MG63 (cell line): ENCODE data around the gene TMEM222. TPM values are rescaled to one million over a fixed set of nuclear protein-coding genes. Genes with fewer than 3 reads are reported as not detected.

Experiments used
- DNase-seq: peaks from one replicate; pipeline ENCODE4 v3.0.0-alpha.2; 2020
- H3K27me3 ChIP-seq: fragments of 250-450 bp; sonication (Bioruptor Pico); 2 replicates; pipeline ENCODE4 v1.5.1; 2020; ENCODE audit warnings: mild to moderate bottlenecking, moderate library complexity
- H3K36me3 ChIP-seq: fragments of 250-450 bp; sonication (Bioruptor Pico); 2 replicates; pipeline ENCODE4 v1.5.1; 2020; ENCODE audit warnings: mild to moderate bottlenecking, moderate library complexity
- H3K4me3 ChIP-seq: fragments of 250-450 bp; sonication (Bioruptor Pico); 2 replicates; pipeline ENCODE4 v1.5.1; 2020; ENCODE audit warnings: mild to moderate bottlenecking, moderate library complexity
- H3K9me3 ChIP-seq: fragments of 250-450 bp; sonication (Bioruptor Pico); 2 replicates; pipeline ENCODE4 v1.5.1; 2020; ENCODE audit warnings: mild to moderate bottlenecking, moderate library complexity
- total RNA-seq: library from RNA; depleted of rRNA; stranded (reverse); fragments of >200 nt; shearing (Covaris generic); gene quantifications from 2 replicates; pipeline ENCODE4 v1.2.3, GENCODE V29; 2014; ENCODE audit warnings: low replicate concordance

Gene TMEM222
- total RNA-seq, 1 experiment from 2014 or later = 54.2 TPM

DNA sequence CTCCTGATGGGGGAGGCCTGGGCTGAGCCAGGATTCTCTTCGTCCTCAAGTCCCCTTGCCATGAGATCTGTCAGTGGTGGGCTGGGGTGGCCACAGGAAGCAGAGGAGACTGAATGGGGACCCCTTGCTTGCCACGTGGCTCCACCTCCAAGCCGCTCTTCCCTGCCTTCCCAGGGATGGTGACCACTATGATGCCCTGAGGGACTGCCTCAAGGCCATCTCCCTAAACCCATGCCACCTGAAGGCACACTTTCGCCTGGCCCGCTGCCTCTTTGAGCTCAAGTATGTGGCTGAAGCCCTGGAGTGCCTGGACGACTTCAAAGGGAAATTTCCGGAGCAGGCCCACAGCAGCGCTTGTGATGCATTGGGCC, 20.9 kb upstream of the TMEM222 start:
- H3K36me3 ChIP-seq = peaks cover 7% of the 10 kb centered on the region
- no peaks in the 10 kb centered on the region for H3K27me3 ChIP-seq
- no peak overlapping the region for H3K4me3 ChIP-seq
- H3K9me3 ChIP-seq = no peaks in the 10 kb centered on the region
- no peak for DNase-seq

DNA sequence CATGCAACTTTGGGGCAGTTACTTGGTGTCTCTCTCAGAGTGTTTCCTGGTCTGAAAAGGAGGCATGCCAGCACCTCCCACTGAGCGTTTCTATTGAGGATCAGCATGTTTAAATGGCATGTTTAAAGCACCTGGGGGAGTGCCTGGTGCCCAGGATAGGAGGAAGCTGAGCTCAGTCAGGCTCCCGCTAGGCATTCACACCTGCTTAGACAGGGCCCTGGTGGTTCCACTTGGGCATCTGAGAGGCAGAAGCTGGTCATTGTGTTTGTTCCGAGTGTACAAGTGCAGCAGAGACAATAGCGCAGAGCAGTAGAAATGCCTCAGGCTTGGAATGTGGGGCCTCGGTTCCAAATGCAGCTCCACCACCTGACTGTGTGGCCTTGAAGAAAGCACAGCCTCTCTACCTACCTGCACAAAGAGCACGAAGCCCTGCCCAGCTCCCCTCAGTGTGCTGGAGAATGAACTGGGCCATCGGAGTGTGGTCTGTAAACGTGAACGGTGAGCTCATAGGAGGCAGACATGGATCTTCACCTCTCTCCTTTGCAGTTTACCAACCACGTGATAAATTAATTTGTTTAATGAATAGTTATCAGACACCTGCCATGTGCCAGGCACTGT, 20.3 kb upstream of the TMEM222 start:
- Histone ChIP-seq H3K4me3 (no peak overlapping the region), H3K36me3 (peaks cover 7% of the 10 kb centered on the region), H3K27me3 (no peaks in the 10 kb centered on the region), H3K9me3 (no peaks in the 10 kb centered on the region)
- no peak for DNase-seq

DNA sequence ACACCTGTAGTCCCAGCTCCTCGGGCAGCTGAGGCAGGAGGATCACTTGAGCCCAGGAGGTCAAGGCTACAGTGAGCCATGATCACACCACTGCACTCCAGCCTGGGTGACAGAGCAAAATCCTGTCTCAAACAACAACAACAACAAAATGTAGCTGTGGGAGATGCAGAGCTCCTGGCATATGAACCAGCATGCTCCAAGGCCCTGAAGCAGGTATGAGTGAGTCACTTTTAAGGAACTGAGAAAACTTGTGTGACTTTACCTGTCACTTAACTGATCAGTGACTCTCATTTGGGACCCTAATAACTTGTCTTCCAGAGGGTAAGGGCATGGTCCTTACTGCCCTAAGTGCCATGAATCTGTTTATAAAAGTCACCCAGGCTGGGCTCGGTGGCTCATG, 19.4 kb upstream of the TMEM222 start:
- DNase-seq = no peak
- Histone ChIP-seq H3K4me3 (no peak overlapping the region), H3K9me3 (no peaks in the 10 kb centered on the region), H3K36me3 (peaks cover 3% of the 10 kb centered on the region), H3K27me3 (no peaks in the 10 kb centered on the region)

DNA sequence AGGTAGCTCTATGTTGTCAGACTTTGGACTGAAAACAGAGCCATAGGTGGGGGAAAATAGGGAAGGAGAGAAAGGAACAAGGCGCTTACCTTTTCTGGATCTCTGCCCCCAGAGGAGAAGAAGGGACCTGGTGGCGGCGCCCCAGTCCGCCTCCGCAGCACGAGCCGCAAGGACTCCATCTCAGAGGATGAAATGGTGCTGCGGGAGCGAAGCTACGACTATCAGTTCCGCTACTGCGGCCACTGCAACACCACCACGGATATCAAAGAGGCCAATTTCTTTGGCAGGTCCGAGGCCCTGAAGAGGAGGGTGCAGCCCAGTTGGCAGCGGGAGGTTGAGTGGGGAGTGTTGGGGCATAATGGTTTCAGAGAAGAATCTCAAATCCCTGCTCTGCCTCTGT, 18.5 kb upstream of the TMEM222 start:
- Histone ChIP-seq H3K9me3 (no peaks in the 10 kb centered on the region), H3K36me3 (no peaks in the 10 kb centered on the region; the same call in none of the 2 replicates), H3K27me3 (no peaks in the 10 kb centered on the region), H3K4me3 (no peak overlapping the region)
- DNase-seq = no peak

DNA sequence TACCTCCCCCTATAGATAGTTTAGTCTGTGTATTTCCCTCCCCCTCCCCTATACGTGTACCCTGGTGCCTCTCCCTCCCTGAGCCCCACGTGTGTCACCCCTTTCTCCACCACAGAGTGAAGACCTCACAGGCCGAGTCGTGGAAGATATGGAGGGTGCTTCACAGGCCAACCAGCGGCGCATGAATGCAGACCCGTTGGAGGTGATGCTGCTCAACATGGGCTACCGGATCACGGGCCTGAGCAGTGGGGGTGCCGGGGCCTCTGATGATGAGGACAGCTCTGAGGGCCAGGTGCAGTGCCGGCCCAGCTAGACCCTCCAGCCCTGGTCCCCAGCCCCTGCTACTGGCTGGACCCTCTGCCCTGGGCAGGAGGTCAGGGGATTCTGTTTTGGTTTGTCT, 15.9 kb upstream of the TMEM222 start:
- DNase-seq = no peak
- no peaks in the 10 kb centered on the region; the same call in 1 of the 2 replicates for H3K36me3 ChIP-seq
- no peaks in the 10 kb centered on the region for H3K27me3 ChIP-seq
- H3K9me3 ChIP-seq = no peaks in the 10 kb centered on the region
- no peak overlapping the region for H3K4me3 ChIP-seq

DNA sequence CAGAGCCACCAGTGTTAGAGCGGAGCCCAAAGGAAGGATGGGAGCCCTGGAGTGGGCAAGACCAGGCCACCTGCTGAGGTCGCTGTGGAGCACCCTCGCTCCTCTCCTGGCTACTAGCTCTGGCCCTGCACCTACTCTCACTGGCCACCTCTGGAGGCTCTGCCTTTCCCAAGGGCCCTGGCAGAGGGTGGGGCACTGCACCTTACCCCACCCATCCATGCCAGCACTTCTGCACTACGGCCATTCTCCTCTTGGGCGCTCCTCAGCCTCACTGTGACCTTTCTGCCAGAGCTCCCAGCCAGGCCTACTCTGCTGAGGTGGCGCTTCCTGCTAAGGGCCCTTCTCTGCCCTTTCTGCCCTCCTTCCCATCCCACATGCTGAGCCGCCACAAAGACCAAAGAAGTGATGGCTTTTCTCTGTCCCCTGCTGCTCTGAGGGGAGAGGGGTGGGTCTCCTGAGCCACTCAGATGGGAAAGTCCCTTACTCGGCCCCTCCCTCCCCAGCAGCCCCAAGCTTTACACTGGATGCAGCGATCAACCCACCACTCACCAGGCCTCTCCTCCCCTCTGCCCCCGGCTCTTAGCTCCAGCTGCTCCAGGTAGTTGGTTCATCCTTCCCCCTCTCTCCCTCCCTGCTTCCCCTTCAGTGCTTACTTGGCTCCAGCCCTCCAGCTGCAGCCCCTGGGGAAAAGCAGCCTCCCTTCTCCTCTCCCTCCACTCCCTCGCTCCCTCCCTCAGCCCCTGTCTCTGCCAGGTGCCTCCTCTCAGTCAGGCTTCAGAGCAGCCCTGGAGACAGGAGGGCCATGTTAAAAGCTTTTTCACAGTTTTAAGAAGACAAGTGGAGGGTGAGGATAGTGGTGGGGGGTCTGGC, 14.8 kb upstream of the TMEM222 start:
- Histone ChIP-seq H3K36me3 (no peaks in the 10 kb centered on the region), H3K9me3 (no peaks in the 10 kb centered on the region), H3K4me3 (no peak overlapping the region), H3K27me3 (no peaks in the 10 kb centered on the region)
- no peak for DNase-seq

DNA sequence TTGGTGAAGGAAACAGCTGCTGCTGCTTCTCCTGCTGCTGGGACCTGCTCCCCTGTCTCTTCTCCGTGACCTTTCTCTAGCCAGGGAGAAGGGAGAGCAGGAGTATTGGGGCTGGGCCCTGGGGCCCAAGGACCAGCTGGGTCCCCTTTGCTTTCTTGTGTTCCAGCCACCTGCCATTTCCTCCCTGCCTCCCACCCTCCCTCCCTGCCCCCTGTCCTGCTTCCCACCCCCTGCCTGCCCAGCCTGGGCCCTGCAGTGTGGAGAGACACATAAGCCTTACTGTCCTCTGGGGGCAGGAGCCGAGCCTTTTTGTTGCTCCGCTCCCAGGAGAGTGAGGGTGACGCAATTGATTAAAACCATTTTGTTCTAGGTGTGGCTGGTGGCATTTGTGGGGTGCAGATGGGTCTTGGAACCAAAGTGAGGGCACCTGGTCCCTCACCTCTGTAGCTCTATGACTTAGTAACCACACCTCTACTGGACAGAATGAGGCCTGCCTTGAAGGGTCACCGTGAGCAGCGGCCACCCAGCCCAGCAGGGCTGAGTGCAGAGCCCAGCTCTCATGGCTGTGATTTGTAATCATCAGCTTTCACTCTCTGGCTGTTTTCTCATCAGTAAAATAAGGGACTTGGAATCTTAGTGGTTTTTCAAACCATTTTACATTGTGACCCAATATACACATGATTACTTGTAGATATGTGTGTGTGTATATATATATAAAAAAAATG, 13.9 kb upstream of the TMEM222 start:
- no peak for DNase-seq
- H3K27me3 ChIP-seq = no peaks in the 10 kb centered on the region

DNA sequence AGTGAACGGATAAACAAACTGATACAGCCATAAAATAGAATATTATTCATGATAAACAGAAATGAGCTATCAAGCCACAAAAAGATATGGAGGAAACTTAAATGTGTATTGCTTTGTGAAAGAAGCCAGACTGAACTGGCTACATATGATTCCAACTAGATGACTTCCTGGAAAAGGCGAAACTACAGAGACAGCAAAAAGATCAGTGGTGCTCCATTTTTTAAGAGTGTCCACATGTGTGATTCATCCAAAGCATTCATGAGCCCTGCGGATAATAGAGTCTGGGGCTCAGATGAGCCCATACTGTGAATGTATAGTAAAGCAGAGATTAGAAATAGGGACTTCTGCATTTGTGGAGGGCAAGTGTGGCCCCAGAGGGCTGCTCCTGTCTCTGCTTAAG, 7.8 kb upstream of the TMEM222 start:
- H3K9me3 ChIP-seq = no peaks in the 10 kb centered on the region
- H3K27me3 ChIP-seq = no peaks in the 10 kb centered on the region
- H3K36me3 ChIP-seq = no peaks in the 10 kb centered on the region
- H3K4me3 ChIP-seq = no peak overlapping the region
- no peak for DNase-seq

More for the DNA sequence above, 13.9 kb upstream of the TMEM222 start:
- H3K36me3 ChIP-seq = no peaks in the 10 kb centered on the region
- H3K9me3 ChIP-seq = no peaks in the 10 kb centered on the region
- H3K4me3 ChIP-seq = no peak overlapping the region

DNA sequence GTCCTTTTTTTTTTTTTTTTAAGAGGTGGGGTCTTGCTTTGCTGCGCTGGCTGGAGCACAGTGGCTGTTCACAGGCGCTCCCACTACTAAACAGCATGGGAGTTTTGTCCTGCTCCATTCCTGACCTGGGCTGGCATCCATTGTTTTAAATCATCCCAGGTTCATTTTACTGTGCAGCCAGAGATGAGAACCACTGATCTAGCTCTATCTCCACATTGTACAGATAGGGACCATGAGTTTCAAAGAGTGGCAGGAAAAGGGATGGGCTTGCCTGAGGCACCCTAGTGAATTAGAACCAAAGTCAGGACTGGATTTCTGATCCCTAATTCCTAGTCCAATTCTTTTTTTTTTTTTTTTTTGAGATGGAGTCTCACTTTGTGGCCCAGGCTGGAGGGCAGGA, 7.2 kb upstream of the TMEM222 start:
- no peak for DNase-seq
- Histone ChIP-seq H3K9me3 (no peaks in the 10 kb centered on the region), H3K4me3 (no peak overlapping the region), H3K36me3 (no peaks in the 10 kb centered on the region), H3K27me3 (no peaks in the 10 kb centered on the region)

DNA sequence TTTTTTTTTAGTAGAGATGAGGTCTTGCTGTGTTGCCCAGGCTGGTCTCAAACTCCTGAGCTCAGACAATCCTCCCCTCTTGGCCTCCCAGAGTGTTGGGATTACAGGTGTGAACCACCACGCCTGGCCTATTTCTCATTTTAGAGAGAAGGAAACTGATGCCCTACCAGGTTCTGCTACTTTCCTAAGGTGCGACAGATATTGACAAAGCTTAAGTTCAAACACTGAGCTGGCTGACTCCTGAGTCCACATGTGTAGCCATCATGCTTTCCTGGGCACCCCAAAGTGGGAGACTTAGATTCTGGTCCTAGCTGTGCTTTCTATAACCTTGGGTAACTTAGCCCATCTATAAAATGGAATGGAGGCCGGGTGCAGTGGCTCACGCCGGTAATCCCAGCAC, 5.1 kb upstream of the TMEM222 start:
- H3K4me3 ChIP-seq = no peak overlapping the region
- H3K36me3 ChIP-seq = no peaks in the 10 kb centered on the region
- no peaks in the 10 kb centered on the region for H3K9me3 ChIP-seq
- DNase-seq = no peak
- H3K27me3 ChIP-seq = no peaks in the 10 kb centered on the region

DNA sequence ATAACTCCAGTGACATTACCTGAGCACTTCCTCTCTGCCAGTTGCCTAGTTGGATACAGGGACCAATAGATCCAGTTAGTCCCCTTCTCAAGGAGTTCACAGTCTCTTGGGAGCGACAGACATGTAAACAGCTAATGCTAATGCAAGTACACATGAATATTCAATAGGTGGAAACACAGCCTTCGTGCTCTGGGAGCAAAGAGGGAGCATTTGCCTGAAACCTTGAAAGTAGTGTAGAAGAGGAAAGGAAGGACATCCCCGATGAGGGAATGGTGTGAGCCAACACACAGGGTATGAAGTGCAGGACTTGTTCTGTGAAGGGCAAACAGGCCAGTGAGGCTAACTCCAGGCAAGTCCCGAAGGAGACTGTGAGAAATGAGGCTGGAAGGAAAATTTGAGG, 3.8 kb upstream of the TMEM222 start:
- Histone ChIP-seq H3K9me3 (no peaks in the 10 kb centered on the region), H3K4me3 (no peak overlapping the region), H3K36me3 (peaks cover 7% of the 10 kb centered on the region), H3K27me3 (no peaks in the 10 kb centered on the region)
- no peak for DNase-seq

DNA sequence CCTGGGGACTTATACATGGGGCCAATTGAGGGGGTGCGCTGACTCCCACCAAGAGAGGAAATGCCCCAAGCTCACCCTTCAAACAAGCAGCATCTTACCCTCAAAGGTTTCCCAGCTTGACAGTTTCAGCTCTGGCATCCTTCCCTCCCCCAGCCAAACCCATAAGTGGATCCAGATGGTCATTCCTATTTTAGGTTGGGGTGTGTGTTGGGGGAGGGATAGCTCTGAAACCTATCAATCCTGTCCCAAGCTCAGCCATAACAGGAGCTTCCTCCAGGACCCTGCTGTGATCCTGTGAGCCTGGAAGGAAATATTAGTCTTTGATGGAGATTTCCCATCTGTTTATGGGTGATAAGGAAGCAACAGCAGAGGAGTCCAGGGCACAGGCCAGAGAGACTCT, 3.4 kb upstream of the TMEM222 start:
- DNase-seq = no peak
- H3K27me3 ChIP-seq = no peaks in the 10 kb centered on the region

DNA sequence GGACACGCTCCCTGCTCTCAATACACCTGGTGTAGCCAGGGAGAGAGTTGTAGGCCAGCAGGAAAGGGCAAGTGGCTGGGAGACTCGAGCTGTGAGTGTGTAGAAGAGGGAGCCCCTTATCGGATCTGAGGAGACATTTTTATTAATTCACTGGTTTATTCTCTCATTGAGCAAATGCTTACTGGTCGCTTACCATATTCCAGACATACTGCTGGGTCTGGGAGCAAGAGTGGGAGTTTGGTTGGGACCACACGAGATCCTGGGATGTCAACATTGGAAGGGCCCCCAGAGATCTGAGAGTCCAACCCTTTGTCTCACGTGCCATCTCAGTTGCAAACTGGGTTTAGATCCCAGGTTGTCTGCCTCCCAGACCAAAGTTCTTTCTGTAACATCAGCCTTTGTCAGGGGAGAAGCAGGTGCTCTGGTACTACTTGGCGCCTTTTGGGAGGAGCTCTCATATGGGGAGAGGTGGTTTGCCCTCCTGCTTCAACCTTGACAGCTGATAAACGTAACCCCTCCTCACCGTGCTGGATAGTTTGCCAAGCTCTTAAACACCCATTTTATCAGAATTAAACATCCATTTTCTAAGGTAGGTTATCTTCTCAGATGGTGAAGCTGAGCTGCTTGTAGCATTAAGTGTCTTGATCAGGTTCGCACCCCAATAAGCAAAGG, 742 bp downstream of the TMEM222 start:
- no peak for DNase-seq
- H3K9me3 ChIP-seq = no peaks in the 10 kb centered on the region
- no peaks in the 10 kb centered on the region for H3K27me3 ChIP-seq
- H3K36me3 ChIP-seq = peaks cover 42% of the 10 kb centered on the region
- H3K4me3 ChIP-seq = peak overlapping the region; percentile 99

More for the DNA sequence above, 3.4 kb upstream of the TMEM222 start:
- Histone ChIP-seq H3K4me3 (no peak overlapping the region), H3K9me3 (no peaks in the 10 kb centered on the region), H3K36me3 (peaks cover 7% of the 10 kb centered on the region)

DNA sequence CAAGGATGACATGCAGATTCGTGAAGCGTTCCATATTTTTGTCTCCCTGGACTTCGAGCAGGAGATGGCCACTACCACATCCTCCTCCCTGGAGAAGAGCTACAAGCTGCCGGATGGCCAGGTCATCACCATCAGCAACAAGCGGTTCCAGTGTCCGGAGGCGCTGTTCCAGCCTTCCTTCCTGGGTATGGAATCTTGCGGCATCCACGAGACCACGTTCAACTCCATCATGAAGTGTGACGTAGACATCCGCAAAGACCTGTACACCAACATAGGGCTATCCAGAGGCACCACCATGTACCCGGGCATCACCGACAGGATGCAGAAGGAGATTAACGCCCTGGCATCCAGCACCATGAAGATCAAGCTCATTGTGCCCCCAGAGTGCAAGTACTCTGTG, 3.3 kb downstream of the TMEM222 start:
- H3K27me3 ChIP-seq = no peaks in the 10 kb centered on the region
- peaks cover 61% of the 10 kb centered on the region for H3K36me3 ChIP-seq
- H3K4me3 ChIP-seq = no peak overlapping the region
- no peak for DNase-seq
- H3K9me3 ChIP-seq = no peaks in the 10 kb centered on the region

DNA sequence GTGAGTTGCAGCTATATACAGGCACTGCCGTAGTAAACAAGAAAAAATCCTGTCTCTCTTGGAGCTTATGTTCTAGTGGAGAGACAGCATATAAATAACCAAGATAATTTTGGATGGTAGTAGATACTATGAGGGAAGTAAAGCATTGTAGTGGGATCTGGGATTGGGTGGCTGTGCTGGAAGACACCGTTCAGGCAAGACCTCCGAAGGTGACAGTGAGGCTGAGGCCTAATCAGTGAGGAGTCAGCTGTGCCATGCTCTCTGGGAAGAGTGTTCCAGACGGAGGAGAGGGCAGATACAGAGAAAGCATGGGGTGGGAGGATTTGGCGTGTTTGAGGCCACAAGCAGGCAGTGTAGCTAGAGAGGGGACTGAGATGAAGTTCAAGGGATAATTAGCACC, 6.0 kb downstream of the TMEM222 start:
- no peak overlapping the region for H3K4me3 ChIP-seq

DNA sequence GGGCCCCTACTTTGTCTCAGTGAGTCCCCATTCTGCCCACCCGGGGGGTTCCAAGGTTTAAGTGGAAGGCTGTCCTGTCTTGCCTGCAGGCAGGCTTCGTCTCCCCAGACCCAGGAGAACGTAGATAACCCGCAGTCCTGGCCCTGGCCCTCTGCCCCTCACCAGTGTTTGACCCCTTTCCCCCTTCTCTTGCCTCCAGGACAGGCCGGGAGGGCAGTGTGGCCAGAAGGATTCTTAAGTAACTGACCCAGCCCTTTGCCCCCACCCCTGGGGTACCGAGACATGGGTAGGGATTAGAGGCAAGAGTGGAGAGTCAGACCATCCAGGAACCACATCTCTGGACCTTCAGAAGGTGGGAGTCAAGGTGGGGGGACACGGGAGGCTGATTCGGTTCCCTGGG, 8.8 kb downstream of the TMEM222 start:
- Histone ChIP-seq H3K27me3 (no peaks in the 10 kb centered on the region), H3K36me3 (peaks cover 73% of the 10 kb centered on the region), H3K9me3 (no peaks in the 10 kb centered on the region), H3K4me3 (no peak overlapping the region)
- no peak for DNase-seq

More for the DNA sequence above, 6.0 kb downstream of the TMEM222 start:
- no peak for DNase-seq
- H3K9me3 ChIP-seq = no peaks in the 10 kb centered on the region
- peaks cover 77% of the 10 kb centered on the region for H3K36me3 ChIP-seq
- H3K27me3 ChIP-seq = no peaks in the 10 kb centered on the region

DNA sequence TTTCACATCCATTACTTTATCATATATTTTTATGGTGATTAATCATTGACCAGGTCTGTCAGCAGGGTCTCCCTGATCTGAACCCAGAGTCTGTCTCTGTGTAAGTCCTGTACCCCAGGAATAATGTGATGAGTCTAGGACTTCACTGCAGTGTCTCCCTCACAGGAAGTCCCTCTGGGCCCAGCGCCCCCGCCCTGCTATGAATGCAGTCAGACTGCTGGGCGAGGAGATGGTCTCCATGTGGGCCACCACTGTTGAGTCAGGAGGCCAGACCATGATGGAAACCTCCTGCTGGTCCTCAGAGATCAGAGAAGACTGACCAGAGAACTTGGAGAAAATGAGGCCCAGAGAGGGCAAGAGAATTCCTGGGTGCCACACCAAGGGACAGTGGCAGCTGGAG, 9.5 kb downstream of the TMEM222 start:
- Histone ChIP-seq H3K36me3 (peaks cover 71% of the 10 kb centered on the region), H3K9me3 (no peaks in the 10 kb centered on the region), H3K27me3 (no peaks in the 10 kb centered on the region), H3K4me3 (no peak overlapping the region)
- DNase-seq = no peak
